ENCODE results near the gene PUS7L. TPM values are rescaled to one million over a fixed set of nuclear protein-coding genes. Genes with fewer than 3 reads are reported as not detected.

The PUS7L gene
- polyA plus RNA-seq, 1 of the 3 experiments (the other 2 are of a cell fraction), result 1.8 TPM

- Histone ChIP-seq H3F3A (replicated peaks; ENCODE audit: insufficient read depth) (no peaks in the 10 kb centered on the region), H3K27me3 (ENCODE audit: insufficient read depth) (no peaks in the 10 kb centered on the region), H3K36me3 (replicated peaks in 1 of 2; ENCODE audit: control insufficient read depth in 1 of 2, insufficient read depth in 2 of 2, low read length in 1 of 2) (peaks cover 0 to 5% of the 10 kb centered on the region in 2 experiments), H2AFZ (ENCODE audit: low read depth) (no peak overlapping the region), H3K4me3 (ENCODE audit: low read depth in 2 of 2, low read length in 1 of 2) (no peak overlapping the region), H3K27ac (ENCODE audit: low read depth in 2 of 2, low read length in 1 of 2) (no peak overlapping the region), H3K9me2 (no peaks in the 10 kb centered on the region), H4K20me1 (ENCODE audit: insufficient read depth) (no peaks in the 10 kb centered on the region), H3K79me2 (ENCODE audit: insufficient read depth) (peaks cover 5% of the 10 kb centered on the region), H3K9ac (no peak overlapping the region), H3K4me1 (ENCODE audit: control insufficient read depth in 1 of 2, insufficient read depth in 2 of 2, low read depth in 1 of 2, low read length in 1 of 2) (peaks cover 6 to 8% of the 10 kb centered on the region in 2 experiments; a peak in 3 of 4 replicates), H3K4me2 (no peak overlapping the region), H3K9me3 (no peaks in the 10 kb centered on the region)
- CTCF ChIA-PET, result interaction anchor here (0.9 to 2.0 kb wide), 4 partner anchors 10 to 319 kb away, joined by 3 to 9 read pairs (median 3); no protein-coding TSS in a partner anchor
- no peak for DNase-seq
- no peak for TF ChIP-seq FOXJ3 (CRISPR knock-in tag; IDR thresholded peaks at IDR 0.05)
- TF ChIP-seq RFX5 (IDR thresholded peaks at IDR 0.05; ENCODE audit: low read length), result no peak
- TF ChIP-seq TEAD4 (IDR thresholded peaks at IDR 0.05; ENCODE audit: borderline replicate concordance, insufficient read depth), result no peak
- TF ChIP-seq EP300 (IDR thresholded peaks at IDR 0.05; ENCODE audit: borderline replicate concordance in 1 of 2, low read depth in 1 of 2, low read length in 1 of 2), result no peak
- TF ChIP-seq JUND (IDR thresholded peaks at IDR 0.05), result no peak
- TF ChIP-seq CTCF (IDR thresholded peaks at IDR 0.05), result no peak
- no peak for TF ChIP-seq USF2 (IDR thresholded peaks at IDR 0.05; ENCODE audit: borderline replicate concordance, low read depth, low read length)
- TF ChIP-seq CHD2 (IDR thresholded peaks at IDR 0.05; ENCODE audit: low read length, partially characterized antibody), result no peak
- no peak for TF ChIP-seq MXI1 (IDR thresholded peaks at IDR 0.05; ENCODE audit: low read depth, low read length)
- TF ChIP-seq NFIC (IDR thresholded peaks at IDR 0.05; ENCODE audit: borderline replicate concordance), result no peak
- no peak for TF ChIP-seq POLR2AphosphoS5 (IDR thresholded peaks at IDR 0.05; ENCODE audit: low read depth, low read length)
- TF ChIP-seq FOXM1 (IDR thresholded peaks at IDR 0.05; ENCODE audit: low read depth), result no peak
- POLR2A ChIA-PET, result no interaction called here
These were observed 4.0 kb upstream of the PUS7L start for GRCh38 chr12:43762596-43762995.

- H3K4me2 ChIP-seq, result no peak overlapping the region
- no peak overlapping the region for H3K27ac ChIP-seq (ENCODE audit: low read depth in 2 of 2, low read length in 1 of 2)
- peaks cover 0 to 5% of the 10 kb centered on the region in 2 experiments for H3K36me3 ChIP-seq (replicated peaks in 1 of 2; ENCODE audit: control insufficient read depth in 1 of 2, insufficient read depth in 2 of 2, low read length in 1 of 2)
- peaks cover 6 to 10% of the 10 kb centered on the region in 2 experiments; a peak in 3 of 4 replicates for H3K4me1 ChIP-seq (ENCODE audit: control insufficient read depth in 1 of 2, insufficient read depth in 2 of 2, low read depth in 1 of 2, low read length in 1 of 2)
- no peaks in the 10 kb centered on the region for H3F3A ChIP-seq (replicated peaks; ENCODE audit: insufficient read depth)
- H3K9ac ChIP-seq, result no peak overlapping the region
- no peak overlapping the region for H2AFZ ChIP-seq (ENCODE audit: low read depth)
- no peaks in the 10 kb centered on the region for H4K20me1 ChIP-seq (ENCODE audit: insufficient read depth)
- H3K9me3 ChIP-seq, result no peaks in the 10 kb centered on the region
- no peak for DNase-seq
- TF ChIP-seq FOSL2 (IDR thresholded peaks at IDR 0.05; ENCODE audit: borderline replicate concordance, low read depth) (no peak), RCOR1 (IDR thresholded peaks at IDR 0.05; ENCODE audit: low read length) (no peak), MAX (IDR thresholded peaks at IDR 0.05; ENCODE audit: low read depth) (no peak), CTCF (IDR thresholded peaks at IDR 0.05) (no peak), RAD21 (IDR thresholded peaks at IDR 0.05; ENCODE audit: low read length) (no peak)
- H3K27me3 ChIP-seq (ENCODE audit: insufficient read depth), result no peaks in the 10 kb centered on the region
- CTCF ChIA-PET, result no interaction called here
- no peaks in the 10 kb centered on the region for H3K9me2 ChIP-seq
- POLR2A ChIA-PET, result no interaction called here
- peaks cover 16% of the 10 kb centered on the region for H3K79me2 ChIP-seq (ENCODE audit: insufficient read depth)
- no peak overlapping the region for H3K4me3 ChIP-seq (ENCODE audit: low read depth in 2 of 2, low read length in 1 of 2)
These were observed 2.9 kb upstream of the PUS7L start for GRCh38 chr12:43761500-43761899.
